GM10266 (cell line): ENCODE results near the gene VAV2.

Experiments used
- DNase-seq: peaks from one replicate; pipeline ENCODE4 v3.0.0; 2012; ENCODE audit errors: extremely low spot score
- CTCF ChIP-seq: IDR thresholded peaks from 2 replicates; pipeline ENCODE4 v1.5.1; 2012; ENCODE audit warnings: mild to moderate bottlenecking, low read depth; ENCODE audit not compliant: control insufficient read depth, insufficient read depth; ENCODE audit errors: missing control alignments

The VAV2 gene

GRCh38 chr9:133943036-133943780 lies 48.9 kb downstream of the VAV2 start:
- no peak for DNase-seq
- TF ChIP-seq CTCF = no peak

- TF ChIP-seq CTCF = no peak
- DNase-seq = no peak
These were observed 49.7 kb downstream of the VAV2 start for GRCh38 chr9:133942206-133942975.

GRCh38 chr9:133939845-133940244 lies 52.3 kb downstream of the VAV2 start:
- DNase-seq = no peak
- TF ChIP-seq CTCF = no peak

- DNase-seq = no peak
- TF ChIP-seq CTCF = no peak
These were observed 52.8 kb downstream of the VAV2 start for GRCh38 chr9:133939171-133939785.

GRCh38 chr9:133938753-133939152 lies 53.4 kb downstream of the VAV2 start:
- DNase-seq = no peak
- TF ChIP-seq CTCF = no peak

GRCh38 chr9:133938086-133938485 lies 54.0 kb downstream of the VAV2 start:
- DNase-seq = no peak
- no peak for TF ChIP-seq CTCF
